ENCODE results near the gene ALS2CL. TPM values are rescaled to one million over a fixed set of nuclear protein-coding genes. Genes with fewer than 3 reads are reported as not detected.

The ALS2CL gene
- total RNA-seq, 1 experiment from 2014 or later: 0.24 TPM

DNA sequence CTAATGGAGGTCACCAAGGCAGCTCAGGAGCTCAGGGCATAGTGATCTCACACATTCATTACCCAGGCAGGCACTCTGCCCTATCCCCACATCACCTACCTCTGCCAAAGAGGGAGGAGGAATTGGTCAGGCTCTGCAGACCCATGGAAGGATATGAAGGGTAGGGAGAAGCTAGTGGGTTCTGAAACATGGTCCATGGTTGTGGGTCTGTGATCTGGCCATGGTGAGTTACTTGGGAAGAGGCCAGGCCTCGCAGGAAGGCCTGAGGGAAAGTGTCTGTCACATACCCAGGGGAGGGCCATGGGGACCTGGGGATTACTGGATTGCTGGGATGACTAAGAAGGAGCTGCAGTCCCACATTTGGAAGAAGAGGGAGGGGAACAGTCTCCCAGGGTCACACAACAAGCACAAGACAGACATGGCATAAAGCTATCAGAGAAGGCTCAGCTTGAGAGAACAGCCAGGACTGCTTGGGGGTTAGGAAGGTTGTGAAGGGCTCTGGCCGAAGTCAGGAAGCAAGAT is 25.6 kb upstream of the ALS2CL start:
- Histone ChIP-seq H3K4me3 (ENCODE audit: low read depth, low read length, poor library complexity, severe bottlenecking) (no peak overlapping the region), H3K4me1 (ENCODE audit: insufficient read depth, low read length, poor library complexity, severe bottlenecking) (no peaks in the 10 kb centered on the region), H3K27me3 (replicated peaks; ENCODE audit: insufficient read depth, low read depth, low read length, poor library complexity) (no peaks in the 10 kb centered on the region), H3K36me3 (ENCODE audit: insufficient read depth, low read length, poor library complexity, severe bottlenecking) (no peaks in the 10 kb centered on the region), H3K9me3 (ENCODE audit: low read depth, low read length, poor library complexity, severe bottlenecking) (no peaks in the 10 kb centered on the region), H3K27ac (ENCODE audit: low read depth, low read length, poor library complexity, severe bottlenecking) (no peak overlapping the region)
- no TSS peak for BruUV-seq (replicated peaks)
- ChIA-PET POLR2A (ENCODE audit: low non-redundant PET) (no interaction called here), CTCF (no interaction called here)
- no peak for DNase-seq (ENCODE audit: low spot score)
- intact Hi-C loops (cut with micrococcal nuclease; ENCODE audit: unreplicated experiment): no loop called here
- TF ChIP-seq, protein P1, sequence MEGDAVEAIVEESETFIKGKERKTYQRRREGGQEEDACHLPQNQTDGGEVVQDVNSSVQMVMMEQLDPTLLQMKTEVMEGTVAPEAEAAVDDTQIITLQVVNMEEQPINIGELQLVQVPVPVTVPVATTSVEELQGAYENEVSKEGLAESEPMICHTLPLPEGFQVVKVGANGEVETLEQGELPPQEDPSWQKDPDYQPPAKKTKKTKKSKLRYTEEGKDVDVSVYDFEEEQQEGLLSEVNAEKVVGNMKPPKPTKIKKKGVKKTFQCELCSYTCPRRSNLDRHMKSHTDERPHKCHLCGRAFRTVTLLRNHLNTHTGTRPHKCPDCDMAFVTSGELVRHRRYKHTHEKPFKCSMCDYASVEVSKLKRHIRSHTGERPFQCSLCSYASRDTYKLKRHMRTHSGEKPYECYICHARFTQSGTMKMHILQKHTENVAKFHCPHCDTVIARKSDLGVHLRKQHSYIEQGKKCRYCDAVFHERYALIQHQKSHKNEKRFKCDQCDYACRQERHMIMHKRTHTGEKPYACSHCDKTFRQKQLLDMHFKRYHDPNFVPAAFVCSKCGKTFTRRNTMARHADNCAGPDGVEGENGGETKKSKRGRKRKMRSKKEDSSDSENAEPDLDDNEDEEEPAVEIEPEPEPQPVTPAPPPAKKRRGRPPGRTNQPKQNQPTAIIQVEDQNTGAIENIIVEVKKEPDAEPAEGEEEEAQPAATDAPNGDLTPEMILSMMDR (conservative IDR thresholded peaks at IDR 0.05; ENCODE audit: low read depth, low read length): no peak
- no peak for TF ChIP-seq EZH2 (IDR thresholded peaks at IDR 0.05; ENCODE audit: borderline replicate concordance, low read depth, low read length, poor library complexity, severe bottlenecking)

DNA sequence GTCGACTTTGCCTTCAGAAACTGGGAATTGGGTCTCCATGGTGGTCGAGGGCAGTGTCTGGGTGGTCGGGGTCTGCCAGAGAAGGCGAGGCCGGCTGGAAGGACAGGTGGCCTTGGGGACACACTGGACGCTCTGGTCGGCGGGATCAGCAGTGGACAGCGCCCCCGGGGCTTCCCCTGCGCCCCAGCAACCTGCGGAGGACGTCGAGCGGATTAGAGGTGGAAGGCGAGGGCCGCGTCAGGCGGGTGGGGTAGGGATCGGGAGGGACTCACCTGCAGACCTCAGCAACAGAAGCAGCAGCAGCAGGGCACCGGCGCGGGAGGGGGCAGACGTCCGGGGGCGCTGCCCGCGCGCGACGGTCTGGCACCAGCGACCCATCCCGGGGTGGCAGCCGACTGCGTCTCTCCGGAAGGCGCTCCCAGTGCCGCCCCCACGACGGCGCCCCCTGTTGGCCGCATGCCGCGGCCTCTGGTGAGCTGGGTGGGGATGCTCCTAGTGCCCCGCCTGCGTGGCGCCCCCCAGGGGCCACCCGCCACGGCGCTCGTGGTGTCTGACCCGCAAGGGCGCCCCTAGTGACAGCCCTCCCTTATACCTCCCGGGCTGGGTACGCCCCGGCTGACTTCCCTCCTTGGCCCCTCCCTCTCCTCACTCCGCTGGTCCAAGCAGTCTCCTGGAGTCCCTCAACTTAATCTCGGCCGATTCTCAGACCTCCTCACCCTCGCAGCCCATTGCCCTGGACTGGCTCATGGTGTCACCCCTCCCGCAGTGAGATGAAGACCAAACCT is 24.2 kb upstream of the ALS2CL start, which contains the start of gene PRSS50:
Gene PRSS50, minus strand, starts transcription at position 423 of the 785 bp plus-strand sequence. Its CDS starts 45 bp downstream, at position 378.
- ChIA-PET CTCF (no interaction called here), POLR2A (ENCODE audit: low non-redundant PET) (no interaction called here)
- Histone ChIP-seq H3K9me3 (ENCODE audit: low read depth, low read length, poor library complexity, severe bottlenecking) (no peaks in the 10 kb centered on the region), H3K36me3 (ENCODE audit: insufficient read depth, low read length, poor library complexity, severe bottlenecking) (no peaks in the 10 kb centered on the region), H3K27ac (ENCODE audit: low read depth, low read length, poor library complexity, severe bottlenecking) (no peak within 1 kb of the TSS), H3K4me1 (ENCODE audit: insufficient read depth, low read length, poor library complexity, severe bottlenecking) (no peaks in the 10 kb centered on the region), H3K4me3 (ENCODE audit: low read depth, low read length, poor library complexity, severe bottlenecking) (no peak within 1 kb of the TSS), H3K27me3 (replicated peaks; ENCODE audit: insufficient read depth, low read depth, low read length, poor library complexity) (no peaks in the 10 kb centered on the region)
- TF ChIP-seq, protein P1 (conservative IDR thresholded peaks at IDR 0.05; ENCODE audit: low read depth, low read length): no peak; the same call in 1 of the 2 replicates
- TF ChIP-seq EZH2 (IDR thresholded peaks at IDR 0.05; ENCODE audit: borderline replicate concordance, low read depth, low read length, poor library complexity, severe bottlenecking): no peak
- intact Hi-C loops (cut with micrococcal nuclease; ENCODE audit: unreplicated experiment): no loop called here
- no peak for DNase-seq (ENCODE audit: low spot score)
- no TSS peak for BruUV-seq (replicated peaks)

DNA sequence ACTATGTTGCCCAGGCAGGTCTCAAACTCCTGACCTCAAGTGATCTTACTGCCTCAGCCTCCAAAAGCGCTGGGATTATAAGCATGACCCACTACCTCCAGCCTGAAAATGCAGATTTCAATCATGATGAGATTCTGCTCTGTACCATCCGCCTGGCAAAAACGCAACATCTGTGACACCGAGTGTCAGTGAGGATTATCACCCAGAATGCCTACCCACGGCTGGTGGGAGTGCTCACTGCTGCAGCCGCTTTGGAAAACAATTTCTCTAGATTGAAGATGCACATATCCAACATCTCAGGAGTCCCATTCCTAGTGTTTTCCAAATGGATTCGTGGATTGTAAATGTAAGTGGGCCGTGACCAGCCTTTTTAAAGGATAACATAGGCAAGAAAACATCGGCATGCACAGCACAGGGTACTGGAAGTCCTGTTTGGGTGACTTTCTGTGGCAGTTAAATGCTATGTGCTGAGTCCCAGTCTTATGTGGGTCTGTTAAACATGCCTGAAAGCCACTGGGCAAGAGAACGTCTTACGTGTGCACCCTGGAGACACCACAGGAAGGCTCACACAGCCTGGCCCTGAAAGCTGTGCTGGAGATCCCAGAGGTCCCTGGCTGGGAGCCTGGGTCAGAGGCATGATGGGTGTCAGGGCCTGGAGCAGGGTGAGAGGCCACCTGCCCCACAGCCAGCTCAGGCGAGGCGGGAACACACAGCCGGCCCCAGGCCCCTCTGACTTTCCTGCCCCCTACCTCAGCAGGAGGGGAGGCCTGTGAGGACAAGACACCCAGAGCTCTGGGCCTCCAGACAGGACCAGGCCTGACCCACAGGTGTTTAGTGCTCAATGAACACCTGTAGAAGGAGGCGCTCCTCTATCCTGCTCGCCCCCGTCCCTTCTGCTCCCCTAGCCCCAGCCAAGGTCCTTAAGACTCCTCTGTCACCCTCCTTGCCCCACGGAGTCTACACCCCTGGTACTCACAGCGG is 23.3 kb upstream of the ALS2CL start:
- ChIA-PET CTCF (no interaction called here), POLR2A (ENCODE audit: low non-redundant PET) (no interaction called here)
- no peaks in the 10 kb centered on the region for H3K9me3 ChIP-seq (ENCODE audit: low read depth, low read length, poor library complexity, severe bottlenecking)
- BruUV-seq (replicated peaks): no TSS peak
- intact Hi-C loops (cut with micrococcal nuclease; ENCODE audit: unreplicated experiment): no loop called here
- no peaks in the 10 kb centered on the region for H3K27me3 ChIP-seq (replicated peaks; ENCODE audit: insufficient read depth, low read depth, low read length, poor library complexity)
- no peak for DNase-seq (ENCODE audit: low spot score)
- no peak overlapping the region for H3K27ac ChIP-seq (ENCODE audit: low read depth, low read length, poor library complexity, severe bottlenecking)
- TF ChIP-seq, protein P1 (conservative IDR thresholded peaks at IDR 0.05; ENCODE audit: low read depth, low read length): no peak
- TF ChIP-seq EZH2 (IDR thresholded peaks at IDR 0.05; ENCODE audit: borderline replicate concordance, low read depth, low read length, poor library complexity, severe bottlenecking): no peak
- no peak overlapping the region for H3K4me3 ChIP-seq (ENCODE audit: low read depth, low read length, poor library complexity, severe bottlenecking)
- H3K36me3 ChIP-seq (ENCODE audit: insufficient read depth, low read length, poor library complexity, severe bottlenecking): no peaks in the 10 kb centered on the region
- H3K4me1 ChIP-seq (ENCODE audit: insufficient read depth, low read length, poor library complexity, severe bottlenecking): no peaks in the 10 kb centered on the region

Measured in A673 (cell line).